Mammary epithelial cell (primary cell): ENCODE results near the gene BGLAP.

Experiments used
- EZH2 ChIP-seq: IDR thresholded peaks from 2 replicates; pipeline ENCODE4 v1.6.1; 2012; ENCODE audit warnings: low read length, inconsistent platforms, borderline replicate concordance
- TF ChIP-seq, protein P1 (sequence below), 2 donors: IDR thresholded peaks in 1 of 2; conservative IDR thresholded peaks in 1 of 2; 2 replicates each; pipeline ENCODE4 v1.5.1; 2011 to 2012; ENCODE audit warnings: inconsistent platforms in 2 of 2, low read length in 2 of 2, mild to moderate bottlenecking in 2 of 2, control low read depth in 1 of 2, low read depth in 1 of 2; ENCODE audit not compliant: insufficient read depth in 1 of 2; ENCODE audit errors: extremely low read depth in 1 of 2

- TF ChIP-seq, protein P1, sequence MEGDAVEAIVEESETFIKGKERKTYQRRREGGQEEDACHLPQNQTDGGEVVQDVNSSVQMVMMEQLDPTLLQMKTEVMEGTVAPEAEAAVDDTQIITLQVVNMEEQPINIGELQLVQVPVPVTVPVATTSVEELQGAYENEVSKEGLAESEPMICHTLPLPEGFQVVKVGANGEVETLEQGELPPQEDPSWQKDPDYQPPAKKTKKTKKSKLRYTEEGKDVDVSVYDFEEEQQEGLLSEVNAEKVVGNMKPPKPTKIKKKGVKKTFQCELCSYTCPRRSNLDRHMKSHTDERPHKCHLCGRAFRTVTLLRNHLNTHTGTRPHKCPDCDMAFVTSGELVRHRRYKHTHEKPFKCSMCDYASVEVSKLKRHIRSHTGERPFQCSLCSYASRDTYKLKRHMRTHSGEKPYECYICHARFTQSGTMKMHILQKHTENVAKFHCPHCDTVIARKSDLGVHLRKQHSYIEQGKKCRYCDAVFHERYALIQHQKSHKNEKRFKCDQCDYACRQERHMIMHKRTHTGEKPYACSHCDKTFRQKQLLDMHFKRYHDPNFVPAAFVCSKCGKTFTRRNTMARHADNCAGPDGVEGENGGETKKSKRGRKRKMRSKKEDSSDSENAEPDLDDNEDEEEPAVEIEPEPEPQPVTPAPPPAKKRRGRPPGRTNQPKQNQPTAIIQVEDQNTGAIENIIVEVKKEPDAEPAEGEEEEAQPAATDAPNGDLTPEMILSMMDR (conservative IDR thresholded peaks at IDR 0.05 in 1 of 2, IDR thresholded peaks at IDR 0.05 in 1 of 2; ENCODE audit: extremely low read depth in 1 of 2, insufficient read depth in 1 of 2, low read depth in 1 of 2, low read length in 2 of 2), result no peak
- no peak for TF ChIP-seq EZH2
Observed at GRCh38 chr1:156211243-156211642, 30.7 kb upstream of the BGLAP start.
